Jurkat, Clone E6-1 (cell line): ENCODE data around the gene KLKB1.
"Not testable (repeated sequence)": the region's sequence is repeated elsewhere in the genome, so short reads cannot be mapped to it uniquely, and the experiment has no call there.

ENCODE experiments used
- DNase-seq: peaks from one replicate; pipeline ENCODE4 v3.0.0-alpha.2; 2011; ENCODE audit warnings: low read depth, low spot score
- H3K4me3 ChIP-seq: 2 replicates; pipeline ENCODE4 v1.5.1; 2011; ENCODE audit warnings: mild to moderate bottlenecking, low read length, control low read depth, moderate library complexity

KLKB1 gene

GRCh38 chr4:186221624-186222023, 5.7 kb upstream of the KLKB1 start:
- H3K4me3 ChIP-seq: no peak overlapping the region
- no peak for DNase-seq

GRCh38 chr4:186225848-186226247, 1.5 kb upstream of the KLKB1 start:
- no peak overlapping the region for H3K4me3 ChIP-seq
- DNase-seq: no peak

GRCh38 chr4:186226521-186227189, 652 bp upstream of the KLKB1 start:
- H3K4me3 ChIP-seq: no peak overlapping the region
- no peak for DNase-seq

GRCh38 chr4:186227744-186228513, 622 bp downstream of the KLKB1 start:
- H3K4me3 ChIP-seq: no peak overlapping the region
- DNase-seq: no peak

GRCh38 chr4:186228514-186228894, 1.2 kb downstream of the KLKB1 start:
- no peak for DNase-seq
- no peak overlapping the region for H3K4me3 ChIP-seq

- no peak for DNase-seq
- H3K4me3 ChIP-seq: no peak overlapping the region
Observed at GRCh38 chr4:186234367-186234766, 7.1 kb downstream of the KLKB1 start.

GRCh38 chr4:186236126-186236525, 8.8 kb downstream of the KLKB1 start:
- H3K4me3 ChIP-seq: no peak overlapping the region
- DNase-seq: no peak

GRCh38 chr4:186240452-186240847, 13.1 kb downstream of the KLKB1 start:
- DNase-seq: no peak
- no peak overlapping the region for H3K4me3 ChIP-seq

- no peak overlapping the region for H3K4me3 ChIP-seq
- DNase-seq: no peak
Observed at GRCh38 chr4:186240848-186241491, 13.7 kb downstream of the KLKB1 start.

- DNase-seq: no peak
- H3K4me3 ChIP-seq: no peak overlapping the region
Observed at GRCh38 chr4:186241616-186242015, 14.3 kb downstream of the KLKB1 start.

GRCh38 chr4:186242031-186242430, 14.7 kb downstream of the KLKB1 start:
- not testable (repeated sequence) for H3K4me3 ChIP-seq, DNase-seq

- no peak for DNase-seq
- no peak overlapping the region for H3K4me3 ChIP-seq
Observed at GRCh38 chr4:186243331-186243730, 16.0 kb downstream of the KLKB1 start.

GRCh38 chr4:186244835-186245234, 17.5 kb downstream of the KLKB1 start:
- DNase-seq: no peak
- no peak overlapping the region for H3K4me3 ChIP-seq

- H3K4me3 ChIP-seq, DNase-seq: not testable (repeated sequence)
Observed at GRCh38 chr4:186247062-186247752, 19.9 kb downstream of the KLKB1 start.

- no peak overlapping the region for H3K4me3 ChIP-seq
- no peak for DNase-seq
Observed at GRCh38 chr4:186248643-186249042, 21.3 kb downstream of the KLKB1 start.

GRCh38 chr4:186249785-186250754, 22.8 kb downstream of the KLKB1 start:
- no peak for DNase-seq
- no peak overlapping the region for H3K4me3 ChIP-seq

GRCh38 chr4:186250760-186251159, 23.5 kb downstream of the KLKB1 start:
- H3K4me3 ChIP-seq: no peak overlapping the region

GRCh38 chr4:186255122-186255521, 27.8 kb downstream of the KLKB1 start:
- H3K4me3 ChIP-seq: no peak overlapping the region
- no peak for DNase-seq

More at GRCh38 chr4:186250760-186251159, 23.5 kb downstream of the KLKB1 start:
- DNase-seq: no peak
